ENCODE results near the gene DACH1.
"Not testable (repeated sequence)": the region's sequence is repeated elsewhere in the genome, so short reads cannot be mapped to it uniquely, and the experiment has no call there.

DACH1 gene

DNA sequence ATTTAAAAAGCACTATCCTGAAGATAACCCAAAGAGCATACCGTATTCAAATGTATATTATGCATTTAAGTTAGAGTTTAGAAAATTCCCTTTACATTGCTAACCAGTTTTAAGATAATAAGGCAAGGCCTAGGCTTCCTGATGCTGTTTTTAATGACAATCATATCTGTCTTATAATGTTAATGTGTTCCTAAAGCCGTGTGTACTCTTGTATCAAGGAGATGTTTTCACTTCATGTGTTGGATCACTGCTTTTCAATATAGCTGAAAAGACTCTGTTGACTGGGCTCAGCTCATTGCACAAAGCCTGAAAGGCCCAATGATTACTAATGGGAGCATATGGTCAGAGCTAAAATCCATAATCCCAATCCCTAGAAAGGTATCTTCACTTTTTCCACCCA, 81.6 kb downstream of the DACH1 start:
- DNase-seq (ENCODE audit: low read depth in 1 of 2, low spot score in 1 of 2) = no peak

DNA sequence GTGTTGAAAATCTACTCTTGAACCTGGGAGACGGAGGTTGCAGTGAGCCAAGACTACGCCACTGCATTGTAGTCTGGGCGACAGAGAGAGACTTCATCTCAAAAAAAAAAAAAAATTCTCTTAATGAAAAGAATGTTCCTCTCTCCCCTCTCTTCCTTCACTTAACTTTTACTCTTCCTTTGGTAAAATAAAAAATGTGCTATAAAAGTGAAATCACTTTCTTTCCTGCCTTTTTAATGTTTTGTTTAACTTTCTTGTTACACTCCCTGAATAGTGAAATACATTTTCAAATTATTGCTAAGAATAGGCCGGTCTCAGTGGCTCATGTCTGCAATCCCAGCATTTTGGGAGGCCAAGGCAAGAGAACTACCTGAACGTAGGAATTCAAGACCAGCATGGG, 86.5 kb downstream of the DACH1 start:
- DNase-seq (ENCODE audit: low read depth in 1 of 2, low spot score in 1 of 2) = no peak

DNA sequence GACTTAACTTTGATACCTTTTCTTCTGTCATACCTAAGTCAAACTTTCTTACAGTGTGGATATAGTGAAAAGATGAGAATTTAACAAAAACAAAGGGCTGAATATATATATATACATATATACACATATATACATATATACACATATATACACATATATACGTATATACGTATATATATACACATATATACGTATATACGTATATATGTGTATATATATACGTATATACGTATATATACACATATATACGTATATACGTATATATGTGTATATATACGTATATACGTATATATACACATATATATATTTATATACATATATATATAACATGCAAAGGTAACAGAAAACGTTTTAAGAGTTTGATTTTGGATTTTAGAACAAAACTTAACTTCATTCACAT, 88.0 kb downstream of the DACH1 start:
- DNase-seq (ENCODE audit: low read depth in 1 of 2, low spot score in 1 of 2) = not testable (repeated sequence)

DNA sequence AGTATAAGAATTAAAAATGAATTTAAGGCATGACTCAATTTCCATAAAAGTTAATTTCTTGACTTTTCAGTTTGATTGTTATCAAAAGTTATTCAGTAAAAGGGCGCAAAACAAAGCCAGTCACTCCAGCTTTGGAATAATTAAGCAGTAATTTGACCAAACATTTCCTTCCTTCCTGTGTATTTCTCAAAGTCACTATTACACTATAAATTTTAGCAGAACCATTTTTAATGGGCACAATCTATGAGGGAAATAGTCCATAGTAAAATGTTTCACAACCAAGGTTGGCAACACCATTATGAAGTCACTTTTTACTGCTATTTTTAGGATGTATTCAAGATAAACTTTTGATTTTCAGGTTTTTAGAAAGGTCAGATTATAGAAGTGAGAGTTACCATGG, 91.0 kb downstream of the DACH1 start:
- DNase-seq (ENCODE audit: low read depth in 1 of 2, low spot score in 1 of 2) = no peak

DNA sequence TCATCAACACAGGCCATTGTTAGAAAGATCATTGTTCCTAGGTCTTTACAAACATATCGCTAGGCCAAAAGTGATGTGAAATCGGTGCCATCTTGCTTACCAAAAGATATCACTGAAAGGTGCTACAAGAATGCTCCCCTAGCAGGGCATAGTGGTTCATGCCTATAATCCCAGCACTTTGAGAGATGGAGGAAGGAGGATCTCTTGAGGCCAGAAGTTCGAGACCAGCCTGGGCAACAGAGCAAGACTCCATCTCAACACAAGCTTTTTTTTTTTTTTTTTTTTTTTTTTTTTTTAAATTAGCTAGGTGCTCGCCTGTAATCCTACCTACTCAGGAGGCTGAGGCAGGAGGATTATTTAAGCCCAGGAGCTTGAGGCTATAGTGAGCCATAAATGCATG, 92.1 kb downstream of the DACH1 start:
- no peak for DNase-seq (ENCODE audit: low read depth in 1 of 2, low spot score in 1 of 2)

DNA sequence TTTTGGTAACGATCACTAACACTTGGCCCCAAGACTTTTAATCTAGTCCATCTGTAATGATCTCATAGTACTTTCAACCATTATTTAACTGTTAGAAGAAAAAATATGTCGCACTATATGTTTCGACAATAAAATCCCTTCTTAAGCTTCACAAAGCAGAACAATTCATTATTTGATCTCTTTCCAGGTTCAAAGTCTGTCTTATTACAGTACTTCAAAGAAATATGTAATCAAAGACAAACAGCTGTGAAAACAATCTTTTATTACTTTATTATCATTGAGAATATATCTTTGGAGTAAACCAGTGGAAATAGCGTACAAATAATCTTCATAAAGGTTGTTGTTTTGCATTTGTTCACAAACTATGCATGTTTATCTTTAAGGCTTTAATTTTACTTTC, 93.5 kb downstream of the DACH1 start:
- no peak for DNase-seq (ENCODE audit: low read depth in 1 of 2, low spot score in 1 of 2)

DNA sequence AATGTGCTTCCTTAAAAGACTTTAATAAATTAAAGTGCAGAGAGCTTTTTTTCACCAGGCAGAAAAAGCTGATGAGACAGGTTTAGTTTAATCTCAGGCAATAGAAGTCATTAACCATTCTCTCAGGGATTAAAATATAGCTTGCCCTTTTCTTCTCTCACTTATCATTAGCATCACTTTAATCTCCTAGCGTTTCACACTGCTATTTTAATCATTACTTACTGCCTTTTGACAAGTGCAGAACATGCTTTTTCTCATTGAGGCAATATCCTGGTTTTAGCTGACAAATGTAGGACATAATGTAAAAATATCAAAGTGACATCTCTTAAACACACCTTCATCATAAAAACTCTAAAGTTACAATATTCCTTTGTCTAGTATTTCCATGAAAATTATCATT, 94.6 kb downstream of the DACH1 start:
- no peak for DNase-seq (ENCODE audit: low read depth in 1 of 2, low spot score in 1 of 2)

DNA sequence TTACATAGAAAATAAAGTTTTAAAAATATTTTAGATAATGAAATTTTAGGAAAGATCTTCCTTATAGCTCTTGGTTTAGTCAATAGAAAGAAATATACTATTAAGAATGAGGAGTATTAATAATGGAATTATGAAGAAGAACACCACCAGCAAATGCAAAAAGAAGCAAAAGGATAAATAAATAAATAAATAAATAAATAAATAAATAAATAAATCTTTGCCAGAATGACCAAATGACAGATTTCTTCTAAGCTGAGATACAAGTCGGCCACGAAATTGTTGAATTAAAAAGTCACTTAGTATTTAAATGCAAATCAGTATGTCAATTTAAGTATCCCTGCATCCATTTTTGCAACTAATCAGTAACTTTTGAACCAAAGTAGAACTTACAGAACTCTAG, 95.9 kb downstream of the DACH1 start:
- DNase-seq (ENCODE audit: low read depth in 1 of 2, low spot score in 1 of 2) = no peak

DNA sequence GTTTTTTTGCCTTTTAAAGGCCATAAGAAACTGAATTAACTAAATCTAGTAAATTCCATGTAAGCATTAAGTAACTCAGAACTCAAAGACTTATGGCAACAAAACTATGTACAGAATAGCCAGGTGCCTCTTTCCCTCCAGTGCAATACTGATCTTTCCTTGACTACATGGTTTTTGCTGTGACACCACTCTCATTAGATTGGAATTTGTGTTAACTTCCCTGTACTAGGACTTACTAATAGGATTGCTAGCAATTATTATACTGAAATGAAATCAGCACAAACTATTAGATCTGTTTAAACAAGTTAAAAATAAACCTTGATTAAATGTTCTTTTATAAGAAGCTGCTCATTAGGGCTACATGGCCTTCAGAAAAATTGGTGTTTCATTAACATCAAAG, 96.3 kb downstream of the DACH1 start:
- DNase-seq (ENCODE audit: low read depth in 1 of 2, low spot score in 1 of 2) = no peak

DNA sequence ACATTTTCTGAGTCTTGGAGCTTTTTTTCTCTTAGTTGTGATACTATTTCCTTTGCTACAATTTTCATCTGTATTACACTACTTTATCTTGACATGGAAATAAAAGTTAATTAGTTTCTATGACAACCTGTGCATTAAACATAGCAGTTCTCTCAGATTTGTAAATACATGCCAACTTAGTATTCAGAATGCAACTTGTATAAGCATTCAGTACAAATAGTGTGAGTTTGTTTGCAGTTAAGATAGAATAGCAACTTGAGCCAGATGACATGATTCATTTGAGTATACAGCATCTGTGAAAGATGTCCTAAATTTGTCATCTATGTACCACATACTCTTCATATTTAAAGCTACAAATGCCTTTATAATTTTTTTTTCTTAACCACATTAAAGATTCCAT, 98.1 kb downstream of the DACH1 start:
- DNase-seq (ENCODE audit: low read depth in 1 of 2, low spot score in 1 of 2) = no peak

DNA sequence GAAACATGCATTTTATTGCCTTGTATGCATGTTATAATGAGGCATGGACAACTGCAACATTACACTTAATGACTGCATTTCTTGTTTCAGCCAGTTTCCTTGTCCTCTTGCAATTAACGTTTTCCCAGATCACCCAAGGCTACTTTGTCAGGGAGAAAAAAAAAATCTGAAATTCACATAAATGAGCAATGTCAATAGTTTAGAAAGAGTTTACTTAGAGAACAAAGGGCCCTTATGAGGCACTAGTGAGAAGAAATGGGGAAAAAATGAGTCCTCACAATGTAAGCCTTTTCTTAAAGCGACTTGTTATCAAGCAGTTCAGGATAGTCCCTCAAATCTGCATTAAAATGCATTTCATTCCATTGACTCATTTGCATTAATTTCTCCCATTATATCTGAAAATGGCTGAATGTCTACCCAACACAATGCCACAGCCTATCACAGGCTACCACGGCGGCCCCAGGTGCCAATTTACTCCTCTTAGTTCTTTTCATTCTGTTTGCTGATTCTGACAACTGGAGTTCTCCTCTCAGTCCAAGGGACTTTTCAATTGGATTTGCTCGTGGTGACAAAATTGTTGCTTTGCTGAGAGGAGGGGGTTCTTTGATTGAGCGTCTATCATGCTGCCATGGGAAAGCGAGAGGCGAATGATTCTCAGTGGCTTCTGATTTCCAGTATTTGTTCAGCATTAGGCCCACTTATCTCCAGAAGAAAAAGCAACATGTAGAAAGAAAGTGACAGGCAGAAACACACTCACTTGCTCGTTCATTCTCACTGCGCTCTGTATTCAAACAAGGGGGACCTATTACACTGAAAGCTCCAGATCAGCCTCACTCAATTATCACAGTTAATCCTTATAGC, 107.1 kb downstream of the DACH1 start:
- no peak for DNase-seq (ENCODE audit: low read depth in 1 of 2, low spot score in 1 of 2)

DNA sequence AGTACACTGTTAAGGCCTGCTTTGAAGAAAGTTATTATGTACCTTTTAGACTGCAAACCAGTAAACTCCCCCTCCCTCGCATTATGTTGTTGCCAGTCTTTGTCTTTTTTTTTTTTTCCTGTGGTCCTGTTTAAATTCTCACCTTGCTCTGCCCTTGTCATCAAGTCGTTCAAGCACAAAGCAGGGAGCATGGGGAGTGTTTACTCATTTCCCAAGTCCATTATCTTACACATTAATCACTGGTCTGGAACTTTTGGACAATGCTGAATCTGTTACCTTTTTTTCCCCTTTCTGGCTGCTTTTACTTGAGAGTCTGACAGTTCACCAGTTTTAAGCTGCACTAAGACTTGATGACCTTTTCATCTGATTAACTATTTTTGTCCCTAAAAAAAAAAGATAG, 108.2 kb downstream of the DACH1 start:
- no peak for DNase-seq (ENCODE audit: low read depth in 1 of 2, low spot score in 1 of 2)

DNA sequence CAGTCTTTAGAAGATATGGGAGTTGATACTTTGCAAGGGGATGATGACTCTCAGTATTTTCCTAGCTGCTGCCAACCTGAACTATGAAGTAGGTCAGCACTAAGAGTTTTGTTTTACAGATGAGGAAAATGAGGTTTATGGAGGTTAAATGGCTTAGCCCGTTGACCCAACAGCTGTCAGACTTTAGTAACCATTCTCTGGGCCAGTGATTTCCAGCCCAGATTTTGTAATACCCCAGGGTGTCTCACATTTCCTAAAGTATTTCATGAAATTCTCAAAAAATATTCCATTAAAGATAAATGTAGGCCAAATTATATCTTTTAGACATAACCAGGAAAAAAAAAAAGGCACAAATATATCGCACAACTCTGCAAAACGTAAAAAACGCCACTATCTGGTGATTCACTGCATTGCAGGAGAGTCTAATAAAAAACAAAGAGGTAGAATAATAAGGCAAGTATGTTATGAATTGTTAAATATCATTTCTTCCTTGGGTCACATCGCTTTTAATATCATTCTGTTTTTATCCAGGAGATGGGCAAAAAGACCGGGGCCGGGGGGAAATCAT, 112.5 kb downstream of the DACH1 start:
- no peak for DNase-seq (ENCODE audit: low read depth in 1 of 2, low spot score in 1 of 2)

DNA sequence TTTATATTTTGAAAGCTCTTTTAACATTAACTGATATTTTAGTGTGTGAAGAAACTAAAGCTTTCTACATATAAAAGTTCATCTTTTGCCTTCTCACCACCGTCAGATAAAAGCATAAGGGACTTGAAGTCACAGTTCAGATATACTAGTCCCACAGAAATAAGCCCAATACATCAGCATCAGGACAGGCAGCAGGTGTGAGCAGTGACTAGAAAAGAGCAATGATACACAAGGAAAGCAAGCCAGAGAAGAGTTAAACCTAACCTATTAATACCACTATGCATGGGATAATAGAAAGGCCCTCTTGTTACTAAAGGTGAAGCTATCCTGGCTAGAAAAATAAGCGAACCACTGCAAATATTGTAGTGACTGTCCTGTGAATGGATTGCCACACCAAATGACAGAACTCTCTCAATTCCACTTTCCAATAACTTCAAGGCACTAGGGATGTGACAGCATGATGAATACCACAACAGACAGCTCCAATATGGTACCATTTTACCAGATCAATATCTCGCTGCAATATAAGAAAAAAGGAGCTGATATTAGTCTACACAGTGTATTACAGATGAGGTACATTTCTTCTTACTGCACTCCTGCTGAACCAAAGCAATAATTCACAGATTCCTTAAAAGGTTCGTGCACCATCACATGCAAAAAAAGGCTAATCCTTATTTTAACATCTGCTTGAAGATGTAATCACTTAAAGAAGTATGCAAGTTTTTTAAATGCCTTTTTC, 114.1 kb downstream of the DACH1 start:
- DNase-seq (ENCODE audit: low read depth in 1 of 2, low spot score in 1 of 2) = no peak

DNA sequence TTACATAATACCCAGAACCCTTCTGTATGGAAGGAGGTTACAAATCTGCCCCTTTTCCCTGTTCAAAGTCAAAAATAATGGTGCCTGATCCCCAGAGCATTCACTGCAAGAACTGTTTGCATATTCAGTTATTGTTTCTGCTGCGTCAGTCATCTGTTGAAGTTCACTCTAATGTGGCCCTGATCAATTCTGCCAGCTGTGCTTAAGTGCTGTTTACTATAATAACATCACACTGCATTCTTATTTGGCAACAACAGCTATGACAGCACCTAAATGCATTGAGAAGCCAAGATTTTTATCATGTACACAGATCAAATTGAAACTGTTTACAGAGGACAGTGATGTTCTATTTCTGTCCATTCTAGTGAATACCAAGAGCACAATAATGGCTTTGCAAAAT, 115.9 kb downstream of the DACH1 start:
- no peak for DNase-seq (ENCODE audit: low read depth in 1 of 2, low spot score in 1 of 2)

DNA sequence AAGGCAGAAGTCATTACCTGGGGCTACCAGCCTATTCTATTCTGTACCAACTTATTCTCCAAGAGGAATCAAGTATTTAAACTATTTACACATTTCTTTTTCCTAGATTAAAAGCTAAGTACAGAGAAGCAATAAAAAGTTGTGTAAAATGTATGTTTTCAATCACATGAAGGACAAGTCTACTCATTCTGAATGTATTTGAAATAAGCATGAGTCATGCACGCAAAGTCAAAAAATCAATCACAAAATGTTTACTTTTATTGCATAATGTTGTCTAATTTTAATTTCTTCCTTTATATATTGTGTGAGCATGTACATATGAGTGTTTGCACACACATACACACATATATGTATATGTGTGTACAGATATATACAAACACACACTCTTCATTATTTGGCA, 136.7 kb downstream of the DACH1 start:
- DNase-seq (ENCODE audit: low read depth in 1 of 2, low spot score in 1 of 2) = no peak

DNA sequence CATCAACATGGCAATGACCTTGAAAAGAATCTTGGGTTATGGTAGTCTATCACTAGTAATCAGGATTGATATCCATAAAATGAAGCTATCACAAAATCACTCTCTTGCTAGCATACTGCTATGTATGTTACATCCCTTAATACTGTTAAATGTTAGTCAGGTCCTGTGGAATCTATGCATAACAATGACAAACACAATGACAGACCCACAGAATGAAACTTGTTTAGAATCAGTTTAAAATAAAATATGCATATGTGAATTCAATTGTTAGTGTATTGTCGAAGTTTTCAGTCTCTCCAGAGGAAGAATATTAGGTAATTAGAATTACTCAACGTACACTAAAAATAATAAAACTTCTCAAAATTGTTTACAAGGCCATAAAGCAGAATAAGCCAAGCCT, 137.6 kb downstream of the DACH1 start:
- DNase-seq (ENCODE audit: low read depth in 1 of 2, low spot score in 1 of 2) = no peak

DNA sequence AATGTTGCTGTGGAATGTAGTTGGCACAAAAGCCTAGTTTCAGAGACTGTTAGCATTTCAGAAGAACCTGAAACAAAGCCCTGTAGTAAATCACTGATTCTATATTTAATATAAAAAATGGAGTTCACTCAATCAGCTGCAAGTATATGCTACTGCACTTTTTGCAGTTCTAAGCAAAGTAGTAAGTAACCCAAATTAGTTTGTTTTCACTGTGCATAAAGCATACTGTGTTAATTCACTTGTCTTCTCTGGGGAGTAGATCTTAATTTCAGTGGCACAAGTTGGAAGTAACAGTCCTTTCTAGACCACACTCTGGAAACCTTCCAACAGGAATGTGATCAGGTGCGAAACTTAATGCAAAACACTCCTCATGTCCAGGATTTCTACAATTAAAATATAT, 139.3 kb downstream of the DACH1 start:
- no peak for DNase-seq (ENCODE audit: low read depth in 1 of 2, low spot score in 1 of 2)

DNA sequence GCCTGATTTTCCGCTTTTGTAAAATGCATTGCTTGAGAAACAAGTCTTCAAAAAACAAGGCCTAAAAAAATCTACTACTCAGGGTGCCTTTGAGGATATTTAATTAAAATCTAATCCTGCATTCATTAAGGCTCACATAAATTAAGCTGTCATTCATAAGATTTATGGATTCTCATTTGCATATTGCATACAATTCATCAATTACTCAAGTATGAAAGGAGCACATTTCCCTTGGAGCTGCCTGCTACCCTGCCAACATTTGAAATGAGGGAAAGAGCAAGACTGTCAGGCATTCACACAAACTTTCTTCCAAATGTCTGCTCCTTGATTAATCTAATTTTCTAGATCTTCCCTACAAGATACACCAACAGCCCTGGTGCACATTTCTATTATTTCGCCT, 140.0 kb downstream of the DACH1 start:
- no peak for DNase-seq (ENCODE audit: low read depth in 1 of 2, low spot score in 1 of 2)

DNA sequence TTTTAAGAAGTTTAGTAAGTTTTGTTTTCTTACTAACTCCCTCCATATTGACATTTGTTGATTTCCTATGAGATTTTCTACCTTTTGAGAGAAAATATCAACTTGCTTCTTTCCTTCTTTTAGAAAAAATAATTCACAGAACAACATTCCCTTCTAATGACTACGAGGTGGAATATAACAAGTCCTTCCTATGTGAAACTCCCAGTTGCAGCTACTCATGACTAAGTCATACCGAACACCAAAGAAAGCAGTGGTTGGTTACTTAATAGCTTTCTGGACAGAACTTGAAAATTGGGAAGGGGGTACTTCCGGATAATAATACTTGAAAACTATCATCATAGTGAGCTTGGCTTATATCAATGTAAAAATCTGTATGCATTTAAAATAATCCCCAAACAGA, 144.8 kb downstream of the DACH1 start:
- DNase-seq (ENCODE audit: low read depth in 1 of 2, low spot score in 1 of 2) = no peak

DNA sequence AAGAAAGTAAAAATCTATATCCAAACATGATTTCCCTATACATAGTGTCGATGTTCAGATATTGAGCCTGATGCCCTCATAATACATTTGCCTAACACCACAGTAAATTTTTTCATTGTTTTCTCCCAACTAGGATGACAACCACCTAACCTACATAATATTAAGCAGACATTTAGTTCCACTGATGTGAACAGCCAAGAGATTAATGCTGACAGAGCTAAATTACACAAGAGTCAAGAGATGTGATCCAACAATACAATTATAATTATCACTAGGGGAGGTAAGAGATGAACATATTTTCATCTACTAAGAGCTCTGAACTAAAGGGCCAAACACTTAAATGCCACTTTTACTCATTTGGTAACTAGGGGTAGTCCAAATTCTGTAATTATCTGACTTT, 145.9 kb downstream of the DACH1 start:
- DNase-seq (ENCODE audit: low read depth in 1 of 2, low spot score in 1 of 2) = no peak

DNA sequence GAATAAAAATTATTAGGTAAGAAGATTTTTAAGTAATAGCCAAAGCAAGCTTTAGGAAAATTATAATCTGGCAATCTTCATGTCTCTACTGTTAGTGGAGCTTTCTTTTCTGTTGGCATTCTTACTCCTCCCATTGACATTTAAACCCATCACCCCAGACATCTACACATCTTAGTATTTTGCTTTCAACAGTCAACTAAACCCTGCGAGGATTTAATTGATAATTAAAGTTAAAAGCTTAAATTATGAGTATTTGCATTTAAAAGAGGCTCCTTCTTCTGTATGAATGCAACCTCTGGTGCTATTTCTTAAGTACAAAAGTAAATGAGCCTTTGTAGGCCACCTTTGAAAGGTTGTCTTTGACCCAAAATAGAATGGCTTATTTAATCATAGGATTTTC, 148.1 kb downstream of the DACH1 start:
- DNase-seq (ENCODE audit: low read depth in 1 of 2, low spot score in 1 of 2) = no peak
